ENCODE results near the gene CYTIP.

DNA sequence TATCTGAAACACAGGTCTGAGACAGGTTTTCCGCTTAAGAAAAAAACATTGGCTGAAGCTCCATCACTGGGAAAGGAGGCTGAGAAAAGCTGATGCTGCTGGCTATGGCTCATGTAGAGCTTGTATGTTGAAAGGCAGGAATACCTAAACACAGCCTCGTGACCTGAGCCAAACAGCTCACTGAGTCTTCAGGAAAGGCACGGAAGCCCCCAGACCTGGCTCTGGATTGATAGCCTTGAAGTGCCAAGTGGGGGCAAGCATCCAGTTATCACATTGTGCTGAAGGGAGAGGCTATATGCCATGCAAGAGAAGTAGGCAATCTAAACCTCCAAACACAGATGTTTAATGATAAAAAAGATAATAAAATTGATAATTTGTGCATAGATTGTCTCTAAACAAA lies 21.9 kb downstream of the CYTIP start:
- TF ChIP-seq POLR2A (IDR thresholded peaks at IDR 0.05) = no peak
- TF ChIP-seq, protein P1, sequence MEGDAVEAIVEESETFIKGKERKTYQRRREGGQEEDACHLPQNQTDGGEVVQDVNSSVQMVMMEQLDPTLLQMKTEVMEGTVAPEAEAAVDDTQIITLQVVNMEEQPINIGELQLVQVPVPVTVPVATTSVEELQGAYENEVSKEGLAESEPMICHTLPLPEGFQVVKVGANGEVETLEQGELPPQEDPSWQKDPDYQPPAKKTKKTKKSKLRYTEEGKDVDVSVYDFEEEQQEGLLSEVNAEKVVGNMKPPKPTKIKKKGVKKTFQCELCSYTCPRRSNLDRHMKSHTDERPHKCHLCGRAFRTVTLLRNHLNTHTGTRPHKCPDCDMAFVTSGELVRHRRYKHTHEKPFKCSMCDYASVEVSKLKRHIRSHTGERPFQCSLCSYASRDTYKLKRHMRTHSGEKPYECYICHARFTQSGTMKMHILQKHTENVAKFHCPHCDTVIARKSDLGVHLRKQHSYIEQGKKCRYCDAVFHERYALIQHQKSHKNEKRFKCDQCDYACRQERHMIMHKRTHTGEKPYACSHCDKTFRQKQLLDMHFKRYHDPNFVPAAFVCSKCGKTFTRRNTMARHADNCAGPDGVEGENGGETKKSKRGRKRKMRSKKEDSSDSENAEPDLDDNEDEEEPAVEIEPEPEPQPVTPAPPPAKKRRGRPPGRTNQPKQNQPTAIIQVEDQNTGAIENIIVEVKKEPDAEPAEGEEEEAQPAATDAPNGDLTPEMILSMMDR (IDR thresholded peaks at IDR 0.05) = no peak

Data from thyroid gland (tissue), 4 donors.